NCI-H2196 treated with DMSO at 0.1 percent for 48 hours (cell line): ENCODE data around the gene MGMT.

Source experiments
- DNase-seq: peaks from one replicate; lab custom pipeline; 2025; ENCODE audit not compliant: unreplicated experiment; lab: John Stamatoyannopoulos, UW

Gene MGMT

GRCh38 chr10:129494176-129494575 lies 27.1 kb downstream of the MGMT start:
- no peak for DNase-seq

- DNase-seq = no peak
Measured at GRCh38 chr10:129494740-129495139, 27.7 kb downstream of the MGMT start.

GRCh38 chr10:129495256-129495655 lies 28.2 kb downstream of the MGMT start:
- no peak for DNase-seq

GRCh38 chr10:129495698-129496097 lies 28.7 kb downstream of the MGMT start:
- no peak for DNase-seq

GRCh38 chr10:129497013-129497412 lies 30.0 kb downstream of the MGMT start:
- DNase-seq = no peak

- DNase-seq = no peak
Measured at GRCh38 chr10:129498680-129499079, 31.6 kb downstream of the MGMT start.

- DNase-seq = no peak
Measured at GRCh38 chr10:129500617-129501339, 33.7 kb downstream of the MGMT start.

GRCh38 chr10:129501652-129502436 lies 34.8 kb downstream of the MGMT start:
- DNase-seq = no peak

GRCh38 chr10:129502448-129502847 lies 35.4 kb downstream of the MGMT start:
- DNase-seq = no peak

GRCh38 chr10:129505500-129506075 lies 38.5 kb downstream of the MGMT start:
- no peak for DNase-seq

GRCh38 chr10:129506101-129506797 lies 39.2 kb downstream of the MGMT start:
- DNase-seq = no peak

- DNase-seq = no peak
Measured at GRCh38 chr10:129507216-129507889, 40.3 kb downstream of the MGMT start.

GRCh38 chr10:129509155-129509554 lies 42.1 kb downstream of the MGMT start:
- no peak for DNase-seq

- DNase-seq = no peak
Measured at GRCh38 chr10:129509835-129510234, 42.8 kb downstream of the MGMT start.

GRCh38 chr10:129511086-129511485 lies 44.0 kb downstream of the MGMT start:
- no peak for DNase-seq

GRCh38 chr10:129511758-129512157 lies 44.7 kb downstream of the MGMT start:
- DNase-seq = no peak

- no peak for DNase-seq
Measured at GRCh38 chr10:129513312-129513711, 46.3 kb downstream of the MGMT start.

GRCh38 chr10:129514568-129515451 lies 47.8 kb downstream of the MGMT start:
- DNase-seq = no peak

GRCh38 chr10:129516846-129517679 lies 50.0 kb downstream of the MGMT start:
- DNase-seq = no peak
